HG03108 (cell line): ENCODE data around the gene TSKU.
"Not testable (repeated sequence)": the region's sequence is repeated elsewhere in the genome, so short reads cannot be mapped to it uniquely, and the experiment has no call there.

Experiments
- ATAC-seq: cut with Tn5 transposase; IDR thresholded peaks from one replicate; pipeline ENCODE4 v1.9.1; 2021; ENCODE audit warnings: moderate library complexity; ENCODE audit not compliant: unreplicated experiment

TSKU gene, protein sequence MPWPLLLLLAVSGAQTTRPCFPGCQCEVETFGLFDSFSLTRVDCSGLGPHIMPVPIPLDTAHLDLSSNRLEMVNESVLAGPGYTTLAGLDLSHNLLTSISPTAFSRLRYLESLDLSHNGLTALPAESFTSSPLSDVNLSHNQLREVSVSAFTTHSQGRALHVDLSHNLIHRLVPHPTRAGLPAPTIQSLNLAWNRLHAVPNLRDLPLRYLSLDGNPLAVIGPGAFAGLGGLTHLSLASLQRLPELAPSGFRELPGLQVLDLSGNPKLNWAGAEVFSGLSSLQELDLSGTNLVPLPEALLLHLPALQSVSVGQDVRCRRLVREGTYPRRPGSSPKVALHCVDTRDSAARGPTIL

DNA sequence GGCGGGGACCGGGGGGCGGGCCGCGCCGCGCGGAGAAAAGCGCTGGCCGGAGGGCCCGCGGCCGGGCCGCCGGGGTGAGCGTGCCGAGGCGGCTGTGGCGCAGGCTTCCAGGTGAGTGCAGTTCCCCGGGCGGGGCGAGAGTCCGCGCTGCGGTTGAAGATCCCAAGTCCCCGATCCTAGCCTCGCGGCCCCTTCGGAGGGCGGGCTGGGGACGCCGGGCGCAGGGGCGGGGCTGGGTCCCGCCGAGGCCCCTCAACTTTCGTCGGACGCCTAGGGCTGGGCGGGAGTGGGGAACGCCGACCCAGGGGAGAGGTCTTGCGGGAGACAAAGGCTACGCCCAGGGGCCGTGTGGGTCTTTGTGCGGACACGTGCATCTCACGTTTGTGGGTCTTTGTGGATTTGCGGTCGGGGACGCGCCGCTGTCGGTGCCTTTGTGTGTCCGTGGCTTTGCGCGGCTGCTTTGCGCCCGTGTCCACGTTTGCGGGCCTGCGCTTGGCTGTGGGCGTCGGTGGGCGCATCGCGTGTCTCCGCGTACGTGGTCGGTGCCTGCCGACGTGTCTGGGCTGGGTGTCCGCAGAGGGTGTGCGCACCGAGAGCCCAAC is at the start of gene TSKU:
TSKU (plus strand) TSS at position 63 of the 602 bp plus-strand sequence. CDS start 12,261 bp downstream, outside the sequence.
- no peak for ATAC-seq

GRCh38 chr11:76733906-76734305 is 49.2 kb upstream of the TSKU start:
- ATAC-seq, result not testable (repeated sequence)

DNA sequence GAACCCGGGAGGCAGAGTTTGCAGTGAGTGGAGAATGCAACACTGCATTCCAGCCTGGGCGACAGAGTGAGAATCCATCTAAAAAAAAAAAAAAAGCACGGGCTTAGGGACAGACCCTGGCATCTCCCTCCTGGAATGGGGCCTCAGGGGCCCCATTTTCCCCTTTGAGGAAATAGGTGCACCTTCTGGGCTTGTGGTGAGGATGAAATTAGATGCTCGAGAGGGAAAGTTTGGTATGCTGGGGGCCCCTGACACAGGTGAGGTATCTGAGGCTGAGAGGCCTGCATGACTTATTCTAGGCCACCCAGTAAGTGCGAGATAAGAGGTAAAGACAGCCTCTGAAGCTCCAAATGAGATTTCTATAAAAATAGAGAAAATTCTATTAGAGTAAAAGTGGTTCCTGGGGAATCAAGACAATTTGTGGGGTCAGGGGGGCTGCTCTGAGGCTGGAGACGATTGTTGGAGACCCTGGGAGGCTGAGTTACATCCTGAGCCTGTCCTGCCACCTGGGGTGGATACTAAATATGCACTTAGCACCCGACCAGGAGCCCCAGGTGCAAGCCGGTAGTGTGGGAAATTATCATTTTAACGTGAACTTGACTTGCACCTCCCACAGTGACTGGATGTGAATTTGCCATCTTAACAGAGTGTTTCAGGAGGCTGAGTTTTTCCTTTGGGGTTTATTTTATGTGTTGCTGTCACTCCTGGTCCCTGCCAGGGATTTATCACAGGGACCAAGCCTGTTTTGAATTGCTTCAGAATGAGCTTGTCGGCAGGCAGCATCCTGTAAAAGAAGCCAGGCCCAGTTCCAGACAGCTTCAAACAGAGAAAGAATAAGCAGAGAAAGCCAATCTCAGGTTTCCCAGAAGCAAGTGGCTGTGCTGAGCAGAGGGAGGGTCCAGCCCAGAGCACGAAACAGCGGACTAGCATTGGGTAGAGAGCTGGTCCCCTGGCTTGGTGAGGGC is 48.4 kb upstream of the TSKU start:
- no peak for ATAC-seq

DNA sequence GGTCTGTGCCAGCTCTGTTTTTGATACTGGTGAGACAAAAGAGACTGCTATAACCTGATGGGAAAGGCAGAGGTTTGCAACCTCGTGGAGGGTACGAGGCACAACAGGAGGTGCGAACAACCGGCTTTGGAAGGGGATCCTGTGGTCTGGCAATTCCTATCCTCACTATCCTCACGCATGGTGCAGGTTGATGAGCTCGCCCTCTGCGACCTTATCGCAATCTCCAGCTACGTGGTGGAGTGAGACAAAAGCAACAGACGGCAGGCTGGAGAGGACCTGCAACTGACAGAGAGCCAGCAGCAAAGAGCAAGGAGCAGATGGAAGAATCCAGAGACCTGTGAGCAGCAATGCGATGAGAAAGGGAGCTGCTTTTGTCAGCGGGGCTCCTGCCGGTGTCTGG is 47.3 kb upstream of the TSKU start:
- no peak for ATAC-seq

- no peak for ATAC-seq
Observed at GRCh38 chr11:76736266-76736665, 46.9 kb upstream of the TSKU start.

- no peak for ATAC-seq
Observed at GRCh38 chr11:76736773-76737495, 46.2 kb upstream of the TSKU start.

DNA sequence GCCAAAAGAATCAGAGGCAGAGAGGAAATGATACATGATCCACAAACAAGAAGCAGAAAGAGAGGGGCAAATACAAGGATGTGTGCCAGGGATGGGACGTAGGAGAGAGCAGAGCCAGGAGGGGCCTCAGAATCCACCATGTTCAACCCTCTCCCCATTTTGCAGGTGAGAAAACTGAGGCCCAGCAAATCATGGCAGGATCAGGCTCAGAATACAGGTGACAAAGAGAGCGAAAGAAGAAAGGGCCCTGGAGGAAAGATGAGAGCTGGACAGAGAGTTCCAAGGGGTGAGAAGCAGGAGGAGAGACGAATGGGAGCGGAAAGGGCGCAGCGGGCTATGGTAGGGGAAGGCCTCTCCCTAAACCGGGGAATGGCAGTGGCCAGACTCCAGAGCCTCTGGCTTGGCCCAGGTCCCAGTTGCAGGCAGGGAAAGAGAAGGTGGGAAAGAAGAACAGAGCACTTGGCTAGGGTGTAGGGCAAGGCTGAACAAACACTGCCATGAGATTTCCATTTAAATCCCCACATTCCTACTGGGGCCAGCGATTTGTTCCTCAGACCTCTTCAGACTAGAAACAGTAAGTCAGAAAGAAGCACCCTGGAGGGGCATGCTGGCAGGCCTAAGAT is 44.4 kb upstream of the TSKU start:
- no peak for ATAC-seq

GRCh38 chr11:76739798-76740197 is 43.4 kb upstream of the TSKU start:
- no peak for ATAC-seq

DNA sequence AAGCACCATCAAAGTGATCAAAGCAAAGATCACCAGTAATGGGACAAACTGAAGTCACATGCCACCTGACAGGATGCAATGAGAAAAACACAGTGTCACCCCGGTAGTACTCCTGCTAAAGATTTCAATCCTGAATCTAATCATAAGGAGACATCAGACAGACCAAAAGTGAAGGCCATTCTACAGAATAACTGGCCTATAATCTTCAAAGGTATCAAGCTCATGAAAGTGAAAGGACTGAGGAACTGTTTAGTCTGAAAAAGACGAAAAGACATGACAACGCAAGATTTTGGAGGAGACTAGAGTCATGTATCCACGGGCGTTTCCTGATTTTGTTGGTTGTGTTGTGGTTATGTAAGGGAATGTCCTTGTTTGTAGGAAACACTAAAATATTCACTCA is 42.4 kb upstream of the TSKU start:
- no peak for ATAC-seq

DNA sequence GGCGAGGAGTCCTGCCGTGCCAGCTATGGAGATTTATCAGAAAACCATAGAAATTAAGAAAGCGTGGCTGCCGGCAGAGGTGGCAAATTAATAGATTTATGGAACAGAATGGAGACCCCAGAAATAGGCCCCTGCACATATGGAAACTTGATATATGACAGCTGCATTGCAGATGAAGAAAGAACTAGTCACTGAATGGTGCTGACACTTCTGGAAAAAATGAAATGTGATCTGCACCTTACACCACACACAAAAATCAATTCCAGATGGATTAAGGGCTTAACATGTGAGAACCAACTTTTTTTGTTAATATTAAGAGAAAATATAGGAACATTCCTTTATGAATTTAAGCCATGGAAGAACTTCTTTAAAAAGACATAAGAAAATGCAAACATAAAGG is 40.3 kb upstream of the TSKU start:
- ATAC-seq, result no peak

DNA sequence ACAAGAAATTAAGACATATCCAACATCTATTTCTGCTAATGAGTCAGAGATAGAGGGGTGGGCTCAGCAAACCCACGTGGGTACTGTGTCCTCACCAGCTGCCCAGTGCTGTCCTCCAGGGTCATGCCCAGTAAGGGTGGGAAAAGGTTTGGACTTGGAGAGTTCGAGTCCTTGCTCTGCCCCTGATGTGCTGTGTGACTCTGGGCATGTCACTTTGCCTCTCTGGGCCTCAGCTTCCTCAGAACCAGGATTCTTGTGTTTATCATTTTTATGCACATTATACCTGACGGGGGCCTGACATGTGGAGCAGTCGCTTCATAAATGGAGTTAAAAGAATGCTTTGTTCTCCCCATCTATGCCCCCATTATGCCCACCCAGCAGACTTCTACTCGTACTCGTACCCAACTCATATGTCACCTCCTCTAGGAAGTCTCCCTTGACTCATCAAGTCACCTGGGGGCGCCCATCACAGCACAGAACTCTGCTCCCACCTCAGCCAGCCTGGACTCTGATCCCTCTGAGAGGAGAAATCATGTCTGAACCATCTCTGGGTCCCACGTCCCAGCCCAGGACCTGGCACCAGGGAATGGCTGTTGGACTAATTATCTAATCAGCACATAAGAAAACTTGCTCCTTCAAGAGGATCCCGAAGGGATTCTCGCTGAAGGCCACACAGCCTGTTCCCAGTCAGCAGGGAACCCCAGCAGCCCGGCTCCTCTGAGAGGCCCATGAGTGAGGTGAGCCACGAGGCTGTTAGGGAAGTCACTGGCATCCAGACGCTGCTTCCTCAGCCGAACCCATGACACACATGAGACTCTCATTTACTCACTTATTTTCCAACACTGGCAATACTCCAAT is 38.7 kb upstream of the TSKU start:
- no peak for ATAC-seq

- ATAC-seq, result no peak
Observed at GRCh38 chr11:76745044-76745376, 38.1 kb upstream of the TSKU start.

GRCh38 chr11:76745561-76746207 is 37.5 kb upstream of the TSKU start:
- no peak for ATAC-seq

- ATAC-seq, result no peak
Observed at GRCh38 chr11:76747153-76747914, 35.8 kb upstream of the TSKU start.

- no peak for ATAC-seq
Observed at GRCh38 chr11:76747915-76748860, 35.0 kb upstream of the TSKU start.

GRCh38 chr11:76748948-76749347 is 34.2 kb upstream of the TSKU start:
- no peak for ATAC-seq

DNA sequence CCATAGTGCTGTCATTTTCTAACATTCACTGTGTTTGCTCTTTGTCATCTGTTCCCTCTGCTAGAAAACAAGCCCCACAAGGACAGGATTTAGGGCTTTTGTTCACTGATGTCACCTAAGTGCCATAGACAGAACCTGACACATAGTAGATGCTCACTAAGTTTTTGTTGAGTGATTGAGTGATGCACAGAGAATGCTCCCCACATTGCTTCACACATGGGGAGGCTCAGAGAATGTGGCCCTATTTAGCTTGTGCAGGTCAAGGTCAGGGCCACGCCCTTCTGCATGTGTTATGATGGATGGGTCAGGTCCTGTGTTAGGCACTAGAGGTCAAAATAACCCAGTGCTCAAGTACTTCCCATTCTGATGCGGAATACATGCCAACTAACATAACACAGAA is 33.1 kb upstream of the TSKU start:
- no peak for ATAC-seq
